Measurements from ENCODE around the gene CACNA2D2. TPM values are rescaled to one million over a fixed set of nuclear protein-coding genes. Genes with fewer than 3 reads are reported as not detected.

CACNA2D2 gene
- total RNA-seq, 2 experiments from 2014 or later, result 0.60 to 0.62 TPM

DNA sequence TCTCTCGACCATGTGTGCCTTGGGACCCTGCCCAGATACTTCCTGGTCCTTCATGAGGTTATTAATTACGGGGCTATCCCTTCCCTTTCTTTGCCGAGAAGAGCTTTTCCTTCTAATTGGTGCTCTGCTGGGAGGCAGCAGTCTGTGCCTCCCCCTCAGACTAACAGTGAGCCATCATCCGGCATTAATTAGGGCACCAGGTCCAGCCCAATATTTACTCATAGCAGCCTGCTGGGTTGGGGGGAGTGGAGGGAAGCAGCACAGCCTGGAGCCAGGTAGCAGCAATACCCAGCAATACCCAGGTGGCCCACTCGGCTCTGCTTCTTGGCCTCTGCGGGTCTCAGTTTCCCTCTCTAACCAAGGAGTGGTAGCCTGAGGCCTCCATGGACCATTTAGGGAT, 20.1 kb downstream of the CACNA2D2 start:
- peaks cover 5% of the 10 kb centered on the region for H3K4me1 Mint-ChIP-seq
- CTCF ChIA-PET, result no interaction called here

GRCh38 chr3:50481992-50482391, 21.4 kb downstream of the CACNA2D2 start:
- Mint-ChIP-seq H3K4me1 (peaks cover 5% of the 10 kb centered on the region), H3K27me3 (no peaks in the 10 kb centered on the region), H3K36me3 (ENCODE audit: low read depth) (no peaks in the 10 kb centered on the region), H3K9me3 (no peaks in the 10 kb centered on the region), H3K27ac (no peak overlapping the region), H3K4me3 (no peak overlapping the region)
- CTCF ChIA-PET, result interaction anchor here (1.1 kb wide), 1 partner anchor 16 kb away, joined by 3 read pairs; no protein-coding TSS in a partner anchor
- POLR2A ChIA-PET, result no interaction called here
- DNase-seq, result no peak

More for the DNA sequence above, 20.1 kb downstream of the CACNA2D2 start:
- Mint-ChIP-seq H3K27me3 (no peaks in the 10 kb centered on the region), H3K9me3 (no peaks in the 10 kb centered on the region), H3K27ac (no peak overlapping the region), H3K4me3 (no peak overlapping the region), H3K36me3 (ENCODE audit: low read depth) (no peaks in the 10 kb centered on the region)
- DNase-seq, result no peak
- POLR2A ChIA-PET, result no interaction called here

GRCh38 chr3:50480471-50480870, 23.0 kb downstream of the CACNA2D2 start:
- Mint-ChIP-seq H3K36me3 (ENCODE audit: low read depth) (no peaks in the 10 kb centered on the region), H3K4me3 (no peak overlapping the region), H3K4me1 (peaks cover 5% of the 10 kb centered on the region), H3K9me3 (no peaks in the 10 kb centered on the region), H3K27ac (no peak overlapping the region), H3K27me3 (no peaks in the 10 kb centered on the region)
- ChIA-PET POLR2A (no interaction called here), CTCF (interaction anchor here (1.2 kb wide), 1 partner anchor 12 kb away, joined by 3 read pairs; no protein-coding TSS in a partner anchor)
- no peak for DNase-seq

- H3K4me1 Mint-ChIP-seq, result peaks cover 5% of the 10 kb centered on the region
- no peak overlapping the region for H3K4me3 Mint-ChIP-seq
- CTCF ChIA-PET, result interaction anchor here (1.2 kb wide), 1 partner anchor 11 kb away, joined by 3 read pairs; no protein-coding TSS in a partner anchor
- no peaks in the 10 kb centered on the region for H3K9me3 Mint-ChIP-seq
- H3K36me3 Mint-ChIP-seq (ENCODE audit: low read depth), result no peaks in the 10 kb centered on the region
- H3K27ac Mint-ChIP-seq, result no peak overlapping the region
- H3K27me3 Mint-ChIP-seq, result no peaks in the 10 kb centered on the region
- DNase-seq, result no peak
- POLR2A ChIA-PET, result no interaction called here
Observed at GRCh38 chr3:50479523-50479922, 23.9 kb downstream of the CACNA2D2 start.

GRCh38 chr3:50478671-50479260, 24.7 kb downstream of the CACNA2D2 start:
- H3K4me3 Mint-ChIP-seq, result no peak overlapping the region
- CTCF ChIA-PET, result no interaction called here
- H3K4me1 Mint-ChIP-seq, result peaks cover 5% of the 10 kb centered on the region
- no peak for DNase-seq
- H3K9me3 Mint-ChIP-seq, result no peaks in the 10 kb centered on the region
- no peak overlapping the region for H3K27ac Mint-ChIP-seq
- H3K27me3 Mint-ChIP-seq, result no peaks in the 10 kb centered on the region
- POLR2A ChIA-PET, result no interaction called here
- H3K36me3 Mint-ChIP-seq (ENCODE audit: low read depth), result no peaks in the 10 kb centered on the region

DNA sequence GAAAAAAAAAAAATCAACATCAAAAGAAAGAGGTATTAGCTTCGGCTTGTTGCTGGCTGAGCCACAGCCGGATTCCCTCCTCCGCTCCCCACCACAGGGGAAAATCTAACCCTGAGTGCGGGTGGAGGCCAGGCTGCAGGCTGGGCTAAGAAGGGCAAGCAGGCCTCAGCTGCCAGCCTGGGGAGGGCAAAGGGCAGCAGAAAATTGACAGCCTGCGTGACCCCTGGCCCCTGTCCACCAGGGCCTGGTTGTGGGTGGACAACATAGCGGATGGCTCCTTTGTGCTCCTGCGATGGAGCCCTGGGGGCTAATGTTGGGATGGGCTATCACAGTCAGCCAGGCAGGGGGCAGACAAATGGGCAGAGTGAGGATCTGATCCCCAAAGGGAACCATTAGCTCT, 25.4 kb downstream of the CACNA2D2 start:
- CTCF ChIA-PET, result interaction anchor here (0.6 kb wide), 2 partner anchors 10 to 13 kb away, joined by 3 read pairs; no protein-coding TSS in a partner anchor

GRCh38 chr3:50475348-50475747, 28.1 kb downstream of the CACNA2D2 start:
- no peaks in the 10 kb centered on the region for H3K9me3 Mint-ChIP-seq
- CTCF ChIA-PET, result interaction anchor here (0.7 to 3.0 kb wide), 4 partner anchors 10 to 97 kb away, joined by 3 to 11 read pairs (median 3); no protein-coding TSS in a partner anchor

More for the DNA sequence above, 25.4 kb downstream of the CACNA2D2 start:
- H3K4me1 Mint-ChIP-seq, result peaks cover 5% of the 10 kb centered on the region
- H3K36me3 Mint-ChIP-seq (ENCODE audit: low read depth), result no peaks in the 10 kb centered on the region
- no peak overlapping the region for H3K4me3 Mint-ChIP-seq
- no peaks in the 10 kb centered on the region for H3K9me3 Mint-ChIP-seq
- DNase-seq, result no peak
- POLR2A ChIA-PET, result no interaction called here
- H3K27ac Mint-ChIP-seq, result no peak overlapping the region
- no peaks in the 10 kb centered on the region for H3K27me3 Mint-ChIP-seq

GRCh38 chr3:50474717-50475116, 28.7 kb downstream of the CACNA2D2 start:
- H3K27ac Mint-ChIP-seq, result no peak overlapping the region
- ChIA-PET CTCF (interaction anchor here (0.5 to 3.0 kb wide), 6 partner anchors 11 to 97 kb away, joined by 3 to 11 read pairs (median 4); no protein-coding TSS in a partner anchor), POLR2A (no interaction called here)
- no peak for DNase-seq
- peaks cover 4% of the 10 kb centered on the region for H3K4me1 Mint-ChIP-seq
- H3K9me3 Mint-ChIP-seq, result no peaks in the 10 kb centered on the region
- H3K27me3 Mint-ChIP-seq, result no peaks in the 10 kb centered on the region
- no peak overlapping the region for H3K4me3 Mint-ChIP-seq
- no peaks in the 10 kb centered on the region for H3K36me3 Mint-ChIP-seq (ENCODE audit: low read depth)

More at GRCh38 chr3:50475348-50475747, 28.1 kb downstream of the CACNA2D2 start:
- Mint-ChIP-seq H3K4me1 (peaks cover 4% of the 10 kb centered on the region), H3K27ac (no peak overlapping the region), H3K36me3 (ENCODE audit: low read depth) (no peaks in the 10 kb centered on the region), H3K27me3 (no peaks in the 10 kb centered on the region), H3K4me3 (no peak overlapping the region)
- POLR2A ChIA-PET, result no interaction called here
- DNase-seq, result no peak

DNA sequence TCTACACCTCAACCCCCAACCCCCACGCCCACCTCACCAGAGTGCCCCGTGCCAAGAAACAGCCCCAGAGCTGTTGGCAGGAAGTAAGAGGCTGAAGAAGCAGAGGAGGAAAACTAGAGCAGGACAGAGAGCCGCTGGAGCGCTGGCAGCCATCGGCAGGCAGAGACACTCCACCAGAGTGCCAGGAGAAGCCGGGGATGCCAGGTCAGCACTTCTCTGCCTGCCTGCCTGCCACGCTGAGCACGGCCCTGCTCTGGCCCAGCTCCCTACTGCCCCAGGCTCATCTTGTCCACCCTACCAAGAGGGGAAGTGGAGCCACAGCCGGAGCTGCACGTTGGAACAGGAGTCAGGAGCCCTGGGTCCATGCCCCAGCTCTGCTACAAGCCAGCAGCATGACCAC, 29.7 kb downstream of the CACNA2D2 start:
- no peaks in the 10 kb centered on the region for H3K36me3 Mint-ChIP-seq (ENCODE audit: low read depth)
- POLR2A ChIA-PET, result no interaction called here
- CTCF ChIA-PET, result interaction anchor here (0.9 to 3.0 kb wide), 2 partner anchors 12 to 22 kb away, joined by 3 to 11 read pairs; no protein-coding TSS in a partner anchor
- no peak overlapping the region for H3K27ac Mint-ChIP-seq
- no peaks in the 10 kb centered on the region for H3K9me3 Mint-ChIP-seq
- no peak overlapping the region for H3K4me3 Mint-ChIP-seq
- H3K4me1 Mint-ChIP-seq, result peaks cover 4% of the 10 kb centered on the region
- no peaks in the 10 kb centered on the region for H3K27me3 Mint-ChIP-seq
- DNase-seq, result no peak

GRCh38 chr3:50472958-50473357, 30.5 kb downstream of the CACNA2D2 start:
- CTCF ChIA-PET, result interaction anchor here (0.6 to 3.0 kb wide), 2 partner anchors 13 to 15 kb away, joined by 3 to 11 read pairs; no protein-coding TSS in a partner anchor

DNA sequence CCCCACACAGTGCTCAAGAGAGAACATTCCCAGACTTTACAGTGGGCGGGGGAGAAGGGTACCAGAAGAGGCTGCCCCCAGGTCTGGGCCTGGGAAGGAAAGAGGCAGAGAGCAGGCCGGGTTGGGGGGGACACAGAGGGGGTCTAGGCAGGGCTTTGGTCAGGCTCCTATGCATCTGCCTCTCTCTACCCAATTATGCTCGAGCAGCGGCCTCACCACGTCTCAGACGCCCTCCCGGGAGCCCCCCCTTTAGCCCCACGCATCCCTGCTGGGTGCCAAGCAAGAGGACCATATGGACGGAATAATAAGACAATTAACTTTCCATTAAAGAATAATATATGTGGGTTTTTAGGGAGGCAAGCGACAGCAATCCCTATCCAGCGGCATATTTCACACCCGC, 32.8 kb downstream of the CACNA2D2 start:
- DNase-seq, result no peak
- Mint-ChIP-seq H3K9me3 (no peaks in the 10 kb centered on the region), H3K4me3 (no peak overlapping the region), H3K27me3 (no peaks in the 10 kb centered on the region), H3K36me3 (ENCODE audit: low read depth) (no peaks in the 10 kb centered on the region), H3K4me1 (peaks cover 4% of the 10 kb centered on the region), H3K27ac (no peak overlapping the region)
- CTCF ChIA-PET, result no interaction called here
- POLR2A ChIA-PET, result no interaction called here

More at GRCh38 chr3:50472958-50473357, 30.5 kb downstream of the CACNA2D2 start:
- H3K27me3 Mint-ChIP-seq, result no peaks in the 10 kb centered on the region
- H3K4me3 Mint-ChIP-seq, result no peak overlapping the region
- H3K36me3 Mint-ChIP-seq (ENCODE audit: low read depth), result no peaks in the 10 kb centered on the region
- no peaks in the 10 kb centered on the region for H3K9me3 Mint-ChIP-seq
- peaks cover 4% of the 10 kb centered on the region for H3K4me1 Mint-ChIP-seq
- no peak overlapping the region for H3K27ac Mint-ChIP-seq
- no peak for DNase-seq
- POLR2A ChIA-PET, result no interaction called here

- ChIA-PET CTCF (interaction anchor here (0.6 kb wide), 1 partner anchor 10 kb away, joined by 3 read pairs; no protein-coding TSS in a partner anchor), POLR2A (no interaction called here)
- no peak overlapping the region for H3K4me3 Mint-ChIP-seq
- no peaks in the 10 kb centered on the region for H3K27me3 Mint-ChIP-seq
- H3K9me3 Mint-ChIP-seq, result no peaks in the 10 kb centered on the region
- DNase-seq, result no peak
- no peaks in the 10 kb centered on the region for H3K36me3 Mint-ChIP-seq (ENCODE audit: low read depth)
- H3K4me1 Mint-ChIP-seq, result peaks cover 2% of the 10 kb centered on the region
- H3K27ac Mint-ChIP-seq, result no peak overlapping the region
Observed at GRCh38 chr3:50467919-50468318, 35.5 kb downstream of the CACNA2D2 start.

- ChIA-PET CTCF (interaction anchor here (1.1 to 1.4 kb wide), 2 partner anchors 11 to 15 kb away, joined by 3 to 4 read pairs; no protein-coding TSS in a partner anchor), POLR2A (no interaction called here)
- no peaks in the 10 kb centered on the region for H3K9me3 Mint-ChIP-seq
Observed at GRCh38 chr3:50466177-50466576, 37.3 kb downstream of the CACNA2D2 start.

More at GRCh38 chr3:50466177-50466576, 37.3 kb downstream of the CACNA2D2 start:
- Mint-ChIP-seq H3K4me3 (no peak overlapping the region), H3K36me3 (ENCODE audit: low read depth) (no peaks in the 10 kb centered on the region), H3K27me3 (no peaks in the 10 kb centered on the region), H3K4me1 (no peaks in the 10 kb centered on the region), H3K27ac (no peak overlapping the region)
- no peak for DNase-seq

Data from activated CD4-positive, alpha-beta T cell treated with anti-CD3 and anti-CD28 coated beads, Interleukin-2, amount 10 ng/mL, durations not matched to agents 7 days and 5 days (primary cell).